Transverse colon (tissue), 4 donors: ENCODE results near the gene ARHGAP1. TPM values are rescaled to one million over a fixed set of nuclear protein-coding genes. Genes with fewer than 3 reads are reported as not detected.
A peak's percentile ranks its signal among the peaks of the same experiment; 100 is the strongest.
"Not testable (repeated sequence)": the region's sequence is repeated elsewhere in the genome, so short reads cannot be mapped to it uniquely, and the experiment has no call there.

Experiments used
- DNase-seq: peaks from one replicate; pipeline ENCODE4 v3.0.0-alpha.2; 2019
- H3K27ac ChIP-seq, 4 donors: fragments of 200-600 bp; sonication (generic); 2 replicates each; pipeline ENCODE4 v1.5.1; 2016 to 2018; ENCODE audit warnings: inconsistent platforms in 4 of 4
- H3K27me3 ChIP-seq: fragments of 200-600 bp; sonication (generic); 2 replicates; pipeline ENCODE4 v1.5.1; 2017; ENCODE audit warnings: inconsistent platforms
- H3K36me3 ChIP-seq, 4 donors: fragments of 200-600 bp; sonication (generic); 2 replicates each; pipeline ENCODE4 v1.5.1; 2017 to 2019; ENCODE audit warnings: inconsistent platforms in 4 of 4
- H3K4me1 ChIP-seq, 4 donors: fragments of 200-600 bp; sonication (generic); 2 replicates each; pipeline ENCODE4 v1.5.1; 2017 to 2020; ENCODE audit warnings: inconsistent platforms in 4 of 4
- H3K4me3 ChIP-seq, 4 donors: fragments of 200-600 bp; sonication (generic); 1 replicate in 1 of 4; 2 replicates in 3 of 4; pipeline versions ENCODE4 v1.5.1 to v1.6.1; 2017 to 2019; ENCODE audit warnings: inconsistent platforms in 4 of 4
- H3K9me3 ChIP-seq, 2 donors: fragments of 200-600 bp; sonication (generic); 2 replicates each; pipeline ENCODE4 v1.5.1; 2017 to 2019; ENCODE audit warnings: inconsistent platforms in 2 of 2
- EP300 ChIP-seq: sonication (generic); formaldehyde crosslinking; IDR thresholded peaks from one replicate; pipeline ENCODE4 v1.6.1; 2017; ENCODE audit warnings: antibody characterized with exemption, low read depth
- POLR2A ChIP-seq: fragments of 450-650 bp; IDR thresholded peaks from one replicate; pipeline ENCODE4 v1.6.1; 2016; ENCODE audit warnings: antibody characterized with exemption, mild to moderate bottlenecking, moderate library complexity
- POLR2AphosphoS5 ChIP-seq, 3 donors: sonication (generic); formaldehyde crosslinking; IDR thresholded peaks; one replicate each; pipeline ENCODE4 v1.6.1; 2016; ENCODE audit warnings: antibody characterized with exemption in 3 of 3
- WGBS, 2 donors: methylation state at CpG; one replicate each; pipeline ENCODE4 v1.1.5; 2018; ENCODE audit warnings: low coverage in 1 of 2; 5-methylcytosine and 5-hydroxymethylcytosine counted together
- in situ Hi-C, 4 donors: fragments of 200-750 bp; cut with MboI; loops; one replicate each; pipeline versions ENCODE4 v1.15.0 to v1.15.1; 2017; ENCODE audit warnings: low sequenced_read_pairs in 3 of 4, low pct_ligation_motif_present in 1 of 4, low pct_unique_long_range_greater_than_20kb in 1 of 4
- intact Hi-C: fragments of 100-400 bp; cut with DNase I; formaldehyde crosslinking; loops from one replicate; pipeline ENCODE4 v1.15.1; 2023; ENCODE audit warnings: low total_unique reads
- total RNA-seq, 4 donors: library from RNA; depleted of rRNA; stranded (reverse); fragments of >200 nt; gene quantifications; one replicate each; pipeline ENCODE4 v1.1.0, GENCODE V29; 2016
- TF ChIP-seq, protein P1 (sequence below), 5 experiments: fragments of 200-600 bp in 3 of 5; fragments of 450-650 bp in 2 of 5; sonication (generic) in 3 of 5; IDR thresholded peaks; 1 replicate in 2 of 5; 2 replicates in 3 of 5; pipeline ENCODE4 v1.5.1; 2016 to 2017; ENCODE audit warnings: antibody characterized with exemption in 5 of 5, inconsistent platforms in 3 of 5, mild to moderate bottlenecking in 2 of 5, moderate library complexity in 1 of 5

The ARHGAP1 gene
- total RNA-seq, 4 donors from 2014 or later = 48.6 to 69.5 (median 50.9) TPM

DNA sequence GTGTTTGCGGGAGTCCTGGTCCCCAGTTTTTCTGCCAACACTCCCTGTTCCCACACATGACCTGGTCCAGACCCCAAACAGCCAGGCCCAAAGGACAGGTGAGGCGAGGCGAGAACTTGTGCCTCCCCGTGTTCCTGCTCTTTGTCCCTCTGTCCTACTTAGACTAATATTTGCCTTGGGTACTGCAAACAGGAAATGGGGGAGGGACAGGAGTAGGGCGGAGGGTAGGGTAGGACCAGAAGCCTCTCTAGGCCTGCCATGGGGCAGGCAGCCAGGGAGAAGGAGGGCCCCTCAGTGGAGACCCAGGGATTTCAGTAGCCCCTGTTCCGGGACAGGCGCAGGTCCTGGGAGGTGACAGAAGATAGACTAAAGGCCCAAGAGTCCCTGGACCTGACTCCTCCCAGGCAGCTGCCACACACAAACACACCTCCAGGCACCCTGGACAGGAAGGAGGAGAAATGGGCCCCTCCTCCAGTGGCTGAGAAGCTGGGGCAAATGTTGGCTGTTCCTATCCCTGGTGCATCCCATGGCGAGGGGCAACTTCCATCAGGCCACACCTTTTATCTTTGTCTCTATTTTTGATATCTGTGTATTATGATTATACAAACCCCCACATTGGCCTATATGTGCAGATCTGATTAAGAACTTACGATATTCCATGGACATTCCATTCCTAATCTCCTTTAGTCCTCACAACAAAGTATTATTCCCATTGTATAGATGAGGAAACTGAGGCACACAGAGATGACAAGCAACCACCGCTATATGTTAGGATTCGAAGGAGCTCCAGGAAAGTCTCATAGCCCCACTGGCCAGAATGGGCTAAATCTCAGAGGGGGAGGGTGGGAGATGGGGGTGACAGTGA is 18.0 kb upstream of the ARHGAP1 start:
- no peaks in the 10 kb centered on the region for H3K27me3 ChIP-seq
- peaks cover 0 to 12% (median 5%) of the 10 kb centered on the region in 4 donors for H3K4me1 ChIP-seq
- peak overlapping the region in 3 of 4 donors; percentile 49 to 59 (median 51) for H3K27ac ChIP-seq
- H3K4me3 ChIP-seq = no peak overlapping the region
- in situ Hi-C loops = no loop called here
- TF ChIP-seq POLR2AphosphoS5 (IDR thresholded peaks at IDR 0.05) (peak in 1 of 3 donors; percentile 8), POLR2A (peak; percentile 60), EP300 (no peak)
- no peaks in the 10 kb centered on the region for H3K9me3 ChIP-seq
- peak; percentile 51 for DNase-seq
- WGBS, 2 donors = 58 to 93% methylated on average over 3 to 11 of the region's 11 CpGs
- H3K36me3 ChIP-seq = no peaks in the 10 kb centered on the region
- intact Hi-C loops = no loop called here

DNA sequence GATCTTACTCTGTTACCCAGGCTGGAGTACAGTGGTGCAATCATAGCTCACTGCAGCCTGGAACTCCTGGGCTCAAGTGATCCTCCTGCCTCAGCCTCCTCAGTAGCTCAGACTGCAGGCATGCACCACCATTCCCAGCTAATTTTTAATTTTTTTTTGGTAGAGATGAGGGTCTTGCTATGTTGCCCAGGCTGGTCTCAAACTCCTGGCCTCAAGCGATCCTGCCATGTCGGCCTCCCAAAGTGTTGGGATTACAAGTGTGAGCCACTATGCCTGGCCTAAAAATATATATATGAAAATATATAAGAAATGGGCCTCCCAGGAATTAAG is 17.4 kb upstream of the ARHGAP1 start:
- H3K4me3 ChIP-seq, H3K27me3 ChIP-seq, DNase-seq, H3K9me3 ChIP-seq, in situ Hi-C loops, intact Hi-C loops, H3K36me3 ChIP-seq: not testable (repeated sequence)
- Histone ChIP-seq H3K4me1 (peaks cover 0 to 12% (median 5%) of the 10 kb centered on the region in 4 donors), H3K27ac (peak overlapping the region in 3 of 4 donors; percentile 49 to 59 (median 51))
- 89 to 100% methylated on average over 2 of the region's 2 CpGs for WGBS, 2 donors

DNA sequence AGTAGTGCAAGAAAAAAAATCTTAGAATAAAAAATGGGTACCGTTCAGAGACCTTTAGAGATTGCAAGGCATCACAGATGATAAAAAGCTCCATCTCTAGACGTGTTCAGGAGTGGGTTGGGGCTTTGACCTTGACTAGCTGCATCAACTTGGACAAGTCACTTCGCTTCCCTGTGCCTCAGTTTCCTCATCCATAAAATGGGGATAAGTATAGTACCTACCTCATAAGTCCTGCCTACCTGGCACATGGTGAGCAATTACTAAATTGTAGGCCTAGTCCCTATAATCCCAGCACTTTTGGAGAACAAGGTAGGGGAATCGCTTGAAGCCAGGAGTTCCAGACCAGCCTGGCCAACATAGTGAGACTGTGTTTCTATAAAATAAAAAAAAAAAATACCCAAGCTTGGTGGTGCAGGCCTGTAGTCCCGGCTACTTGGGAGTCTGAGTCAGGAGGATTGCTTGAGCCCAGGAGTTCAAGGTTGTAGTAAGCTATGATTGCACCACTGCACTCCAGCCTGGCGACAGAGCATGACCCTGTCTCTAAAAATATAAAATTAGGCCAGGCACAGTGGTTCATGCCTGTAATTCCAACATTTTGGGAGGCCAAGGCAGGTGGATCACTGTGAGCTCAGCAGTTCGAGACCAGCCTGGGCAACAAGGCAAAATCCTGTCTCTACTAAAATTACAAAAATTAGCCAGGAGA is 12.6 kb upstream of the ARHGAP1 start:
- in situ Hi-C loops (no loop called here), intact Hi-C loops (no loop called here)
- Histone ChIP-seq H3K36me3 (no peaks in the 10 kb centered on the region), H3K27ac (no peak overlapping the region), H3K9me3 (no peaks in the 10 kb centered on the region), H3K4me3 (no peak overlapping the region), H3K27me3 (no peaks in the 10 kb centered on the region), H3K4me1 (peaks cover 0 to 5% (median 2%) of the 10 kb centered on the region in 4 donors)
- TF ChIP-seq EP300 (no peak), POLR2AphosphoS5 (IDR thresholded peaks at IDR 0.05) (no peak), POLR2A (no peak)
- TF ChIP-seq, protein P1, sequence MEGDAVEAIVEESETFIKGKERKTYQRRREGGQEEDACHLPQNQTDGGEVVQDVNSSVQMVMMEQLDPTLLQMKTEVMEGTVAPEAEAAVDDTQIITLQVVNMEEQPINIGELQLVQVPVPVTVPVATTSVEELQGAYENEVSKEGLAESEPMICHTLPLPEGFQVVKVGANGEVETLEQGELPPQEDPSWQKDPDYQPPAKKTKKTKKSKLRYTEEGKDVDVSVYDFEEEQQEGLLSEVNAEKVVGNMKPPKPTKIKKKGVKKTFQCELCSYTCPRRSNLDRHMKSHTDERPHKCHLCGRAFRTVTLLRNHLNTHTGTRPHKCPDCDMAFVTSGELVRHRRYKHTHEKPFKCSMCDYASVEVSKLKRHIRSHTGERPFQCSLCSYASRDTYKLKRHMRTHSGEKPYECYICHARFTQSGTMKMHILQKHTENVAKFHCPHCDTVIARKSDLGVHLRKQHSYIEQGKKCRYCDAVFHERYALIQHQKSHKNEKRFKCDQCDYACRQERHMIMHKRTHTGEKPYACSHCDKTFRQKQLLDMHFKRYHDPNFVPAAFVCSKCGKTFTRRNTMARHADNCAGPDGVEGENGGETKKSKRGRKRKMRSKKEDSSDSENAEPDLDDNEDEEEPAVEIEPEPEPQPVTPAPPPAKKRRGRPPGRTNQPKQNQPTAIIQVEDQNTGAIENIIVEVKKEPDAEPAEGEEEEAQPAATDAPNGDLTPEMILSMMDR (IDR thresholded peaks at IDR 0.05) = no peak
- no peak for DNase-seq
- WGBS, 2 donors = 92 to 95% methylated on average over 3 to 7 of the region's 7 CpGs

DNA sequence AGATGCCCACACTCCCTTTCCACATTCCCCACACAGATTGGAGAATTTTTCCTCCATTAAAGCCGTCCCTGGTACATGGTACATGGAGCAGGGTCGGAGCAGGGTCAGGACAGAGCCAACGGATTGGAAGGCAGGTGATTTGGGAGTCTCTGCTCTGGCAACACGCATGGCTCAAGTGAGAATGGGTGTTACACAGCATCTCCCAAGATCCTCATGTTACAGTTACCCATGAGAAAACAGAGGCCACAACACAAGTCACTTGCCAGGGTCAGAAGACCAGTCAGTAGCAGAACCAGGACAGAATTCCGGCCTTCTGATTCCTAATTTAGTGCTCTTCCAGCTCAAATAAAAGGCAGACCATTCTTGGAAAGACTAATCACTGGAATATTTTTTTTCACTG is 10.9 kb upstream of the ARHGAP1 start:
- no peak overlapping the region for H3K4me3 ChIP-seq
- H3K36me3 ChIP-seq = peaks cover 0 to 5% (median 2%) of the 10 kb centered on the region in 4 donors
- in situ Hi-C loops = no loop called here
- no peaks in the 10 kb centered on the region for H3K27me3 ChIP-seq
- no peaks in the 10 kb centered on the region for H3K9me3 ChIP-seq
- 78% methylated on average over 5 of the region's 5 CpGs; no CpG with 5 or more reads in 1 of the 2 donors for WGBS, 2 donors
- DNase-seq = no peak
- intact Hi-C loops = no loop called here
- peak overlapping the region; percentile 57 to 75 (median 68) for H3K27ac ChIP-seq
- no peak for TF ChIP-seq POLR2A
- TF ChIP-seq, protein P1 (IDR thresholded peaks at IDR 0.05) = no peak
- no peak for TF ChIP-seq POLR2AphosphoS5 (IDR thresholded peaks at IDR 0.05)
- no peak for TF ChIP-seq EP300
- H3K4me1 ChIP-seq = no peaks in the 10 kb centered on the region

DNA sequence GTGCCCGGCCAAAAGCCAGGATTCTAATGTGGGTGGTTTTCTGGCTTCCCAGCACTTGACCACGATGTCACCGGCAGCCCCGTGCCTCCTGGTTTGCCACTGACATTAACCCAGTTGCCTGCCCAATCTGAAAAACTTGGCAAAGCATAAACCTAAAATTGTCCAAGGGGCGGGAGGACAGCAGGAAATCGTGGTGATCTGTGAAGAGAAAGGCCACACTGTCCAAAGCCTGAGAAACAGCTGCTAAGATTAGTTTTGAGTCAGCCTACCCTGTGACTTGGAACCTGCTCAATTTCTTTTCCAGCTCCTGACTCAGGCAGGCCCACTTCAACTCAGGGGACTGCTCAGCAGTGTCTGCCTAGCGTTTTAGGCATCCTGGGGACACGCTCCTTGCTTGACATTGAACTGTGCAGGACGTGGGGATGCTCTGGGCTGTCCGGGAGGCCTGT is 10.4 kb upstream of the ARHGAP1 start:
- H3K4me3 ChIP-seq = no peak overlapping the region
- TF ChIP-seq POLR2AphosphoS5 (IDR thresholded peaks at IDR 0.05) = peak in 2 of 3 donors; percentile 19 to 21
- TF ChIP-seq, protein P1 (IDR thresholded peaks at IDR 0.05) = no peak
- no peaks in the 10 kb centered on the region for H3K4me1 ChIP-seq
- in situ Hi-C loops = no loop called here
- intact Hi-C loops = no loop called here
- H3K27ac ChIP-seq = peak overlapping the region; percentile 57 to 75 (median 68)
- H3K9me3 ChIP-seq = no peaks in the 10 kb centered on the region
- H3K27me3 ChIP-seq = no peaks in the 10 kb centered on the region
- H3K36me3 ChIP-seq = peaks cover 0 to 9% (median 4%) of the 10 kb centered on the region in 4 donors
- peak; percentile 17 for DNase-seq
- 36 to 64% methylated on average over 2 to 10 of the region's 10 CpGs for WGBS, 2 donors

DNA sequence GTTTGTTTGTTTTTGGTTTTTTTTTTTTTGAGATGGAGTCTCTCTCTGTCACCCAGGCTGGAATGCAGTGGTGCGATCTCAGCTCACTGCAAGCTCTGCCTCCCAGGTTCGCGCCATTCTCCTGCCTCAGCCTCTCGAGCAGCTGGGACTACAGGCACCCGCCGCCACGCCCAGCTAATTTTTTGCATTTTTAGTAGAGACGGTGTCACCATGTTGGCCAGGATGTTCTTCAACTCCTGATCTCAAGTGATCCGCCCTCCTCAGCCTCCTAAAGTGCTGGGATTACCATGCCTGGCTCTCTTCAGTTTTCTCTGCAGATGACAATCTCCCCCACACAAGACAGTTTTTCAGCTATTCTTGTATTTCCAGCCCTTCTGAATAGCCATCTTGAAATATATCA is 8.9 kb upstream of the ARHGAP1 start:
- H3K9me3 ChIP-seq, DNase-seq, H3K27me3 ChIP-seq, H3K27ac ChIP-seq, H3K4me1 ChIP-seq, intact Hi-C loops, in situ Hi-C loops, H3K4me3 ChIP-seq: not testable (repeated sequence)
- peaks cover 0 to 24% (median 11%) of the 10 kb centered on the region in 4 donors for H3K36me3 ChIP-seq
- WGBS, 2 donors = 92 to 100% methylated on average over 1 to 9 of the region's 9 CpGs
